Measurements from ENCODE around the gene USP28.
"Not testable (repeated sequence)": the region's sequence is repeated elsewhere in the genome, so short reads cannot be mapped to it uniquely, and the experiment has no call there.

USP28 gene

DNA sequence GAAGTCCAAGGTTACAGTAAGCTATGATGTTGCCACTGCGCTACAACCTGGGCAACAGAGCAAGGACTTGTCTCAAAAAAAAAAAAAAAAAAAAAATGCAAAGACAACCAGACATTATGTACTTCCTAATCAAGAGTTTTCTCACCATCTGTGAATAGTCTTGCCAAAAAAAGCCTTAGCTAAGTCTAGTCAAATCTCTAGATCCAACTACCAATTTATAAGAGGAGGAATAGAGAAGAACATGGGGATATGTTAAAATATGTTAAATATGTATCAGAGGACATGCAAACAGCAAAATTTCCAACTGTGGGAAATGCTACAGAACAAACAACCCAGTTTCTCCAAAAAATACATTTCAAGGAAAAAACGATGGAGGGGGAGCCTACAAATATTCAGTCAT is 45.6 kb downstream of the USP28 start:
- no peak for DNase-seq

DNA sequence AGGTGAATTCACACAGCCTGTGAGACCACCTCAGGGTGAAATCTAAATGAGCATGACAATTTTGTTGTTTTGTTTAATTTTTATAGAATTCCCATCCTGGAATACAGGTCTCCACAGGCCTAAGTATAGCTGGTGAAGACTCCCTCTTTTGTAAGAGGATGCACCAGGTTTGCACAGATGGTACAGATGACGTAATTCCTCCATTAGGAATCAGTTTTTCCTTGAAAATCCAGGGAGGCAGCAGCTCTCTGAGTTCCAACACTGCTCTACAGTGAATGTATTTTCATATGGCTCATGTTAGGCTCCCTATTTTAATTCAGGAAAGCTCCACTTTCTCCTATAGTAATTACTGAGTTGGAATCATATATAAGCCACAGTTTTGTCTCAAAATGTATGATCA is 47.2 kb downstream of the USP28 start:
- DNase-seq, result no peak

DNA sequence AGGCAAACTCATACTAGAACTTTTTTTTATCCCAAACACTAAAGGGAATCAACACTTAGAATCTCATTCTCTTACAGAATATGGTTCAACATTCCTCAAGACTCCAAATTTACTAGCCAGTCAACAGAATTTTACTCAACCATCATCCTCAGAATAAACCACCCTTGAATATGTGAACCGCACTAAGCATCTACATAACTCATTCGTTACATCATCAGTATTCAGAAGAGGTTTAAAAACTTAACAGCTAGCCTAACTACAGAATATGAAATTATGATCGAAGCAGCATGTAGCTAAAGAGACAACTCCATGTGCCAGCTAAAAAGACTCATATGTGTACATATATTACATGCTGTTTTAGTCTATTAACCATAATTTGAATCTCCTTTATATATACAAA is 47.9 kb downstream of the USP28 start:
- no peak for DNase-seq

DNA sequence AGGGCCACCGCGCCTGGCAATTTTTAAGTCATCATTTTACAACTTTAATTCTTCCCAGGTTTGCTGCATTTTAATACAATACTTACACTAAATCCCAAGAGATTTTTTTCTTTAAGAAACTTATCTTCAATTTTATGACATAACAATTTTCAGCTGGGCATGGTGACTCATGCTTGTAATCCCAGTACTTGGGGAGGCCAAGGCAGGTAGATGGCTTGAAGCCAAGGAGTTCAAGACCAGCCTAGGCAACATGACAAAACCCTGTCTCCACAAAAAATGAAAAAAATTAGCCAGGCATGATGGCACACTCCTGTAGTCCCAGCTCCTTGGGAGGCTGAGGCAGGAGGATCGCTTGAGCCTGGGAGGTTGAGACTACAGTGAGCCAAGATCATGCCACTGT is 56.9 kb downstream of the USP28 start:
- no peak for DNase-seq

DNA sequence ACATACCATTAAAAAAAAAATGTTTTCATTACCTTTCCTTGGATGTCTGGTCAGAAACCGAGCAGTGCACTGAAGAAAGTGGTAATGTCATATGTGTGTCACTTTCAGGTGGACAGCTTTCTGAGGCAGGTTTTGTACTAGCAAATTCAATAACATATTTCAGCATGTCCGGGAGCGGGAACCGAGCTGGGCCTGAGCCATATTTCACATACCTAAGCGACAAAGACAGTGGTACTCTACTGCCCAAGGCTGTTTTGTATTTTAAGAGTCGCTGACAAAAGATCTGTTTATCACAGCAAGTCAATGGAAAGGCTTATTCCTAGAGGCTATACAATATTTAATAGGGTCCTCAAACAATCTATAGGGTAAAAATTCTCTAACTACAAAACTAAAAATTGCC is 57.7 kb downstream of the USP28 start:
- DNase-seq, result no peak

DNA sequence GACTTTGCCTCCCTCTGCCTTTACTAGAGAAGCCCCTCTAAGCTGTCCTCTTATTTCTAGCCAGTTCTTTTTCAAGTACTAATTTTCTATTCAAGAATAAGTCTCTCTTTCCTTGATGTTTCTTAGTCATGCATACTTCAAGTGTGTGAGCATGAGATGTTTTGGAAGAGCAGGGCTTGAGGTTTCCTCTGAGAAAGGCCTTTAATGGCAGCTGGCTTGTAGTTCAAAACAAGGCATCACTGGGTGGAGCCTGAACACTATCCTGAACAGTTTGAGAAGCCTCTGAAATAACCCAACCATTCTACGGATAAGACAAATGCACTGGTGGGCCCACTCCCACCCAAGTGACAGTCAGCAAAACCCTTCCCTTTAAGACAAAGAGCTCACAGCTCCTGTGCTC is 58.2 kb downstream of the USP28 start:
- DNase-seq, result no peak

DNA sequence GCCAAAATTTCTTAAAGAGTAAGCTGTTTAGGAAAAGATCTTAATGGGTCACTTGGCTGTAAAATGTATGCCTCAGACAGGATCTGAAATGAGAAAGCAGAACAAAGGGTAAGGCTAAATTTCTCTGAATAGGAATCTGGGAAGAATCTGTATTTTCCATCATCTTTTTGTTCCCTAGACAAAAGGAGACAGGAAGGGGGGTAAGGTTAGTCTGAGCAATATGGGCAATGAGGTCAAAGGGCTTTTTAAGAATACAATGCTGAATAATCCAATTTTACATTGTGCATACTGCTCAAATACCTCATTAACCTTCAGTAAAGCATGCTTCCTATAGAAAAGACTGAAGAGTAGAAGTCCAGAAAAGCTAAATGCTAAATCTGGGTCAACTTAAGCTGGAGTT is 61.2 kb downstream of the USP28 start:
- DNase-seq, result no peak

DNA sequence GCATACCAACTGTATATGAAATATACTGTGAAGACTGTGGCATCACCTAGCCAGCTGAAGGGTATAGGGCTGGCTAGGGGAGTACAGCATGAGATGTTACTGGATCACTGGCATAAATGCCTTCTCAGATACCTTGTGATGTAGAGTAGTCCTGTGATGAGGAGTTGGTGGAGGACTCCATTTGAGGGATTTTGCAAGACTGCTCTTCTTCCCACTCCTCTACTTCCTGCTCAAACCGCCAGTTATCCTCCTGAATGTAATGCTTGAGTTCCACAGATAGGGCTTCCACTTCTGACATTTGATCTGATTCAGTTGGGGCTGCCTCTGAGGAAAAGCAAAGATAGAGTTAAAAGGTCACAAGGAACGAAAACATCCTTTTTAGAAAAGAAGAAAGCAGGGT is 66.4 kb downstream of the USP28 start:
- DNase-seq, result no peak

DNA sequence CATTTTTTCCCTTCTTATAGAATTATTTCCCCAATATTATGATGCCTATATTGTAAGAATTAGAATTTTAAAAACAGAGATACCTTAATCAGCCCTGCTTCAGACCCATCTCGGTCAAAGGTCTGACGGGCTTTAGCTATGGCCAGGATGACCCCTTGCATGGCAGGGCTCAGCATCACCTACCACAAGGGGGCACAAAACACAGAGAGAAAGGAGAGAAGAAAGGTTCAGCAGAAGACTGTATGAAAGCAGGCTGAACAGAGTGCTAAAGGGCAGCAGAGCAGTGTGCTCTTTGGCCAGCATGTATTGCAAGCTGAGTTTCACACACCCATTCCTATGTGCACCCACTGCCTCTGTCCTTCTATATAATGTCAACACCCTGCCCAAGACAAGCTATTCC is 69.0 kb downstream of the USP28 start:
- no peak for DNase-seq

DNA sequence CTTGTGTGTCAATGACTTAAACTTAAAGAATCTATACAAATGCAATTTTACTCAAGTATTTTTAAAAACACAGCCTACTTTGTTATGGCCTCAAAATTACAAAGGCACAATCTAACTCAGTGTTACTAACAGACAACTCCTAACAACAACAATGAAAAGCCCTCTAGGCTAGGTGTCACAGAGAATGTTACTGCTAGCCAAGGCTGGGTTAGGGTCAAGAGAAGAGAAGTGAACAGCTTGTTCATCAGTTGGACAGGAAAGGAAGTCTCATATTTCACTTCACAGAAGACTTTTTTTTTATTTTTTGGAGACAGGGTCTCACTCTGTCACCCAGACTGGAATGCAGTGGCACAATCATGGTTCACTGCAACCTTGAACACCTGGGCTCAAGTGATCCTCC is 69.7 kb downstream of the USP28 start:
- DNase-seq, result no peak

DNA sequence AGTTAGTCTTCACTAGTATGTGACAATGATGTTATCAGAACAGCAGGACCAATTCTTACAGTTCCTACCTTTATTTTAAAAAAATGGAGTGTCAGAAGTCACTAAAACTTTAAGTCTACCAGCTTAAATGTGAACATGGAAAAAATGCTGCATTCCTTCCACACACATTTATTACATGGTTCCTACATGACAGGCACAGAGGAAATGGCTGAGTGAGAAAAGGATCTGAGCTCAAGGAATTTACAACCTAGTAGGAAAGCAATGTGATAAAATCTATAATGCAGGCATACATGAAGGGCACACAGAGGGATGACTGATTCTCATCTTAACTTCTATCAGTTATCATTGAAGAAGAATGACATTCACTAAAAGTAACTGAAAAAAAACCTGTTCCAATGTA is 72.8 kb downstream of the USP28 start:
- DNase-seq, result no peak

DNA sequence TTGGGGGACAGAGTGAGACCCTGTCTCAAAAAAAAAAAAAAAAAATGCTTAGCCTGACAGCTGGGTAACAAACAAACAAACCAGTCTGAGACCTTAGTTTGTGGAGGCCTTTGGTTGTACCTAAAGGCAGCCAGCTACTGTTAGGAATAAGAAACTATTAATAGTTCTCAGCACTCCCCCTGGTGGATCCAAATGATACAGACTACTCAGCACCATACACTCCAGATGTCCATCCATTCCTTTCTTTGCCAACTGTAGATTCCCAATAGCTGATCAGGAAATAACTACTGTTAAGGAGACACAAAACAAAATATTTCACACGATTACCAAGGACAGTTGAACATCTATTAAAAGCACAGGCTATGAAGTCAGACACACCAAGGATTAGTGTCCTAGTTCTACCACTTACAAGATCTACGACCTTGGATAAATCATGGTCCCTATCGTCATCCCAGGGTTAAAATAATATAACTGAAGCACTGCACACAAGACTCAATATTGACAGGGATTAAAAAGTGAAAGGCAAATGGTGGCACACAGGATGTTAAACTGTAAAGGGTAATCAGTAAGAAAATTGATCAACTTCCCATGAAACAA is 78.6 kb downstream of the USP28 start:
- peak; percentile 55 to 57 for DNase-seq

DNA sequence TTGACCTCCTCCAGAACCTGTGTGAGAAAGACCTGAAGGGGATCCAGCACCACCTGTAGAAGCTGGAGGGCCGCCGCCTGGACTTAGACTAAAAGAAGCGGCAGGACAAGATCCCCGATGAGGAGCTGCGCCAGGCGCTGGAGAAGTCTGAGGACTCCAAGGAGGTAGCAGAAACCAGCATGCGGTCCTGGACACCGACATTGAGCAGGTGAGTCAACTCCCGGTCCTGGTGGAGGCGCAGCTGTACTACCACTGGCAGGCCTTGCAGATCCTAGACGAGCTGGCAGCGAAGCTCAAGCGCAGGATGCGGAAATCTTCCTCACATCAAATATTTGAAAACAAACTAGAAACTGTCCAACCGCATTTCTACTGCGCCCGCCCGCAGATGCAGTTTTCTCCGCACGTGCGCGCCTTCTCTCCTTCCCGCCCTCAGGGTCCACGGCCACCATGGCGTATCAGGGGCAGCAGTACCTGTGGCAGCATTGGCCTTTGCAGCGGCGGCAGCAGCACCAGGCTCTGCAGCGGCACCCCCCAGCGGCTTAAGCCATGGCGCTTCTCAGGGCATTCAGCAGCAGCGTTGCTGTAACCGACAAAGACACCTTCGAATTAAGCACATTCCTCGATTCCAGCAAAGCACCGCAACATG is 85.6 kb downstream of the USP28 start:
- no peak for DNase-seq

DNA sequence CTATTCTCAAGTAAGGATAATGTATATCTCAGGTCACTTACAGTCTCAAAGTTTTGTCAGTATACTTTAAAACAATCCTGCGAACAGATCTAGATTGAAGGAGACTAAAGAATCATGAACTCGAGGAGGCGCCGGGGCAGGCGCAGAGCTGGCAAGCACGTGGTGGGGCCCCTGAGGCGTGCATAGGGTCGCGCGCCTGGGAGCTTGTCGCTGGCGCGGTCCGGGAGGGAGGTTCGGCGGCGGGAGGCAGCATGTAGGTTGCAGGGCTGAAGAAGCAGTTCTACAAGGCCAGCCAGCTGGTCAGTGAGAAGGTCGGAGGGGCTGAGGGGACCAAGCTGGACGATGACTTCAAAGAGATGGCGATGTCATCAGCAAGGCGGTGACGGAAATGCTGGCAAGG is 86.4 kb downstream of the USP28 start:
- not testable (repeated sequence) for DNase-seq

DNA sequence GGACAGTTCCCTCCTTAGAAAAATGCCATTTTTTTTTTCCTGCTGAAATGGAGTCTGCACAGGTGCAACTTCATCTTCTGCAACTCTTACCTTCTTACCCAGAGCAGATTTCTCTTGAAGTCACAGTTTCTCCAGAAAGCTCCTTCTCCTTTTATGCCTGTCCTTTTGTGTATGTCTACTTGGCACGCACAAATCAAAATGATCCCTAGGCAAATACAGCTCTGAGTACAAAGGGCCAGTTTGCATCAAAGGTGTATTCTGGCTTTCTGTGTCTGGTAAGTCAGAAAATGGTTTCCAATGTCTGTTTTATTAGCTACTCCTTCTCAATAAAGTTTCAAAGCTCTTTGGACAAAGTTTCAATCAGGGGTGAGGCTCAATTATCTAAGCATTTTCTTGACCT is 93.2 kb downstream of the USP28 start:
- no peak for DNase-seq

DNA sequence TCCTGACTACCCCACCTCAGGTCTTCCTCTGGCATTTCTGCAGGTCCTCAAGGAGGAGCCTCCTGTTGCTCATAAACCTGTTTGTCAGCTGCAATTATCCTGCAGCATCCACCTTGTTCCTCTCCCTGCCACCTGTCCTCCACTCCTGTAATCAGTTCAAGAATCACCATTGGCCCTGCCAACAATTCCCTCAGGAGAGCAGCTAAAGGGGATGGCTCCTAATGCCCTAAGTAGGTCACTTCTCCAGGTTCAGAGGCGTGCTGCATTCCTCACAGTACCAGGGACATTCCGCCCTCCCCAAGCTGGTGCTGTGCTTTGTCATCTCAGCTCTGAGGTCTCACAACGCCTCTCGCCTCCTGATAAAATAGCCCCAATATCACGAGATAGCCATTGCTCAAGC is 93.7 kb downstream of the USP28 start:
- no peak for DNase-seq

DNA sequence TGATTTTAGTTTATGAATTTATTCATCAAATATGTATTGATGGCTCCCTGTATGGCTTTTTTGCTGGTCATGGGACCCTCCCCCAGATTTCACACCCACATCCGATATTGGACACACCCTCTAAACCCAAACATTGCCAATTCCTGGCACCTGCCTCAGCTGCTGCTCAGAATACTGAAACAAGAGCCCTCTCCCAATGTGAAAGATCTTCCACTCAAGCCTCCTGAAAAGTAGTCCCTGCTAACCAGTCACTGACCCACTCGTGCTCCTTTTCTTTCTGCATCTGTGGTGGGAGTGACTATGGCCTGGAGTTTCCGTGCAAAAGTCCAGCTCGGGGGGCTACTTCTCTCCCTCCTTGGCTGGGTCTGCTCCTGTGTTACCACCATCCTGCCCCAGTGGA is 95.9 kb downstream of the USP28 start, which contains the start of gene CLDN25:
Gene CLDN25, plus strand, starts transcription at position 301 of the 400 bp plus-strand sequence. Its CDS starts 0 bp downstream, at position 301.
- no peak for DNase-seq

DNA sequence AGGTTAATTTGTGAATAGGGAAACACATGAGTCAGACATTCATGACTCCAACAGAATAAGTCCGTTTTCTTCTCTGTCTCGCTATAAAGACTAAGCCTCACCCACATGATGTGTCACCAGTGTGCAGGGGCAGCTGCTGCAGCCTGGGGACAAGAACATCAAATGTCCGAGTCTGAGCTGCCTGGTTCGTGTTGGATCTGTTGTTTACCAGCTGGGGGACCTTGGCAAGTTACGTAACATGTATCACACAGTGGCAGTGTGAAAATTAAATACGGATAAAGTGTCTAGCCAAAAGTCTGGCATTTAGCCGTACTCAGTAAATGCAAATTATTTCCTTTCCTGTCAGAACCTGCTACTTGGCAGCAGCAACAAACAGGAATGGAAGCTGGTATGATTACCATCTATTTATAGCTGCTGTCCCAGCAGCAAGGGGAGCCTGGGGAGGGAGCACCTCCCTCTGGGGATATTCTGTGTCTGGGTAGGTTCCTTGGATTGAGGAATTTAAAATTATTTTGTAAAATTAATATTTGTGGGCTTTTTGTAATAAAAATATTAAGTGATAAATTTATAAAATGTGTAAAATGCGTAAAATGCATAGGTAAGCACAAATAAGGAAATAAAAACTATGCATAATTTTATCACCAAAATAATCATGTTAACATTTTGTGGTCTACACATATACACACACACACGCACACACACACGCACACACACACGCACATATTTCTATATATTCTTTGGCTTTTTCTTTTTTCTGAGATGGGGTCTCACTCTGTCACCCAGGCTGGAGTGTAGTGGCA is 97.1 kb downstream of the USP28 start:
- DNase-seq, result peak; percentile 68 to 91

DNA sequence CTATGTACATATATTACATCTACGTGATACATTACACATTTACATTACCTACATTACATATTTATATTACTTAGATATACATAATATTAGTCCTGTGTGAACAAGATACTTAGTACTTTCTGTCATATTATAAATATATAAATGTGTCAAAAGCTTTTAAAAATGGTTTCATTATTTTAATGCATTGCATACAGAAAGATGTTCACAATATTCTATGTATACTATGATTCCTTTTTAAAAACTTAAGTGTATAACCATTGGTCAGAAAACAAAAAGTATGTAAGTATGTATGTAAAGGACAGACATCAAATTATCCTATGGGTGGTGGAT is 101.2 kb downstream of the USP28 start:
- DNase-seq, result no peak

DNA sequence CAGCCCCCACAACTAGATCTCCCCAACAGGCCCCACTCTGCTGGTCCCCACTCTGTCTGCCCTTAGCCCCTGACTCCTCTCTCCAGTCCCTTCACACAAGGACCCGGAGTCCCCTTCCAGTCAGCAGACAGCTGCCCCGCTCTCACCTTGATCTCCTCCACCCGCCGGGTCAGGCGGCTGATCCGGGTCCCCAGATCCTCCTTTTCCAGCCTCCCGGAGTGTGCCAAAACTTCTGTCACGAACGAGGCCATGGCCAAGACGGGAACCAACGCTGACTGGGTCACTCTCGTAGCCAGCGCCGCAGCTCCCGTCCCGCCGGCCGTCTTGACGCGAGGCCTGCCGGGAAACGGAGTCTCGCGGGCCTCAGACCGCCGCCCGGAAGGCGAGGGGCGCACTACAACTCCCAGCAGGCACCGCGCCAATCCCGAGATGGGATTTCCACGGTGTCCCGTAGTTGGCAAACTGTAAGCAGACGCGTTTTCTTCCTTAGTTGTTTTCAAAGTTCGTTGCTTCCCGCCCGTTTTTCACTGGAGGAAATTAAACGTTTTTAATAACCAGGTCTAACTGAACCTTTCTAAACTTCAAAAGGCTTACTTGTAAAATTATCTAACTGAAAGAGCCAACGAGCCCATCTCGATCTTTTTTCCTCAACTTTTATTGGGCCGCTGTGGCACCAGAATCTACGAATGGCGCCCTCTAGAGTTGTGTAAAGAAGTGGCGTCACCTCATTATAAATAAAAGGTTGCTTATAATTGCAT is 101.8 kb downstream of the USP28 start, which contains the start of gene ZW10:
Gene ZW10, minus strand, starts transcription at position 277 of the 758 bp plus-strand sequence. Its CDS starts 26 bp downstream, at position 251.
- peak; percentile 97 to 98 for DNase-seq

DNA sequence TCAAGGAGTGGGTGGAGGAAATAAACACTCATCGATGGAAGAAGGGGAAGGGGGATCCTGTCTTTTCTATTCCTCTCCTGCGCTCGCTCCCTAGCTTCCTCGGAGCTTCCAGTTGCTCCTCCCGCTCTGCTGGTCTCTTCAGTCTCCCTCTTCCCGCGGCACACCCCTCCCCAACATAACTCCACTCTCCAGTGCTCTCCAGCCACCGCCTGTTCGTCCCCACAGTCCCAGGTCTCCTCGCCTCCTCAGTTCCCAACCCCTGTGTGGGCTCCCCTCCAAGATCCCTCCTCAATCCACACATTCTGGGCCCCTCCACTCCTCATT is 102.3 kb downstream of the USP28 start:
- DNase-seq, result no peak

DNA sequence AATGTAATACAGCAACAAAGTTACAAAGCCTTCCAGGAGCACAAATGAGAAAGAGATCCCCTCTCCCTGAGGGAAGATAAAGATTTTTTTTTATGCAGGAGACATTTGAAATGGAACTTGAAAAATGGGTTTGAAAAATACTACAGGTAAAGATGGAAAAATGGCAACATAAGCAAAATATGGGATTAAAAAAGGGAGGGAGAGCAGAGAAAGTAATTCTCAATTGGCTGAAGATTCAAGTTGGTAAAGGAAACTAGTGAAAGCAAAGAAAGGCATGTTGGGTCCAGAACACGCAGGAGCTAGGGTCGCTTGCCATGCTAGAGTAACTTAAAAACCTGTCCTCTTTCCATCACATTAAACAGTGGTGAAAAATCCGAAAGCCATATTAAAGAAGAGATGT is 103.4 kb downstream of the USP28 start:
- DNase-seq, result no peak

DNA sequence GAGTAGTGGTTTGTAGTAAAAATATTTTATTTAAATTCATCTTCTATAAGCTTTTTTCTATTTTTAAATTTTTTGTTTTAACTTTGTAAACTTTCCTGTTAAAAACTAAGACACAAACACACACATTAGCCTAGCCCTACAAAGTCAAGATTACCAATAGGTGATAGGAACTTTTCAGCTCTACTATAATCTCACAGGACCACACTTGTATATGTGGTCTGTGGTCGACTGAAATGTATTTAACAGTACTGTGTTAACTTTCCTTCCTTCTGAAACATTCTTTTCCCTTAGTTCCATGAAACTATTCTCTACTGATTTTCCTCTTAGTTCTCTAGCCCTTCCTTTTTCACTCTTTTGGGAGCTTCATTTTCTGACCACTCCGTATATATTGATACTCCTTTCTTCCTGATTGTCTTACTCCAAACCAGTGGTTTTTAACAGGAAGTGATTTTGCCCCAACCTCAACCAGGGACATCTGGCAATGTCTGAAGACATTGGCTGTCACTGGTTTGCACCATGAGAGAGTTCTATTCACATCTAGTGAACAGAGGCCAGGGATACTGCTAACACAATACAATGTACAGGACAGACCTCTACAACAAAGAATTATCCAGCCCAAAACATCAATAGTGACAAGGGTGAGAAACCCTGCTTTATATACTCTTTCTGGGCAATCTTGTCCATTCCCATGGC is 110.7 kb downstream of the USP28 start:
- no peak for DNase-seq

Measured in NCI-H2081 (cell line).